ENCODE data around the gene MMP14. TPM values are rescaled to one million over a fixed set of nuclear protein-coding genes. Genes with fewer than 3 reads are reported as not detected.

The MMP14 gene
- total and polyA plus RNA-seq, 2 of the 13 experiments (the other 11 are each of a cell fraction or from before 2014, with no cell fraction given), result 5.2 to 9.8 TPM

- TF ChIP-seq ZNF407 (CRISPR knock-in tag; IDR thresholded peaks at IDR 0.05; ENCODE audit: not compliant biosample characterization), result peak; percentile 97
- peak; percentile 2; the same call in 1 of the 2 replicates for TF ChIP-seq ONECUT2 (CRISPR knock-in tag; IDR thresholded peaks at IDR 0.05)
- TF ChIP-seq ZNF773 (CRISPR knock-in tag; IDR thresholded peaks at IDR 0.05; ENCODE audit: borderline replicate concordance), result peak; percentile 34; the same call in 1 of the 2 replicates
- TF ChIP-seq PHF8 (CRISPR knock-in tag; IDR thresholded peaks at IDR 0.05), result peak; percentile 68
- peak; percentile 78; the same call in 1 of the 2 replicates for TF ChIP-seq RNF2 (conservative IDR thresholded peaks at IDR 0.05; ENCODE audit: low read depth)
- no peak; the same call in none of the 2 replicates for TF ChIP-seq BRF2 (CRISPR knock-in tag; IDR thresholded peaks at IDR 0.05)
- no peak for TF ChIP-seq SUZ12 (IDR thresholded peaks at IDR 0.05; ENCODE audit: low read depth, low read length)
- no peak for TF ChIP-seq RFX5 (IDR thresholded peaks at IDR 0.05; ENCODE audit: low read depth, low read length)
- TF ChIP-seq ZFP41 (CRISPR knock-in tag; IDR thresholded peaks at IDR 0.05; ENCODE audit: borderline replicate concordance), result no peak
- TF ChIP-seq ZNF839 (CRISPR knock-in tag; IDR thresholded peaks at IDR 0.05; ENCODE audit: borderline replicate concordance), result no peak
- no peak for TF ChIP-seq TGIF2 (CRISPR knock-in tag; IDR thresholded peaks at IDR 0.05)
- no peak for TF ChIP-seq FOXA1 (IDR thresholded peaks at IDR 0.05)
- TF ChIP-seq FOXA1 (CRISPR knock-in tag; IDR thresholded peaks at IDR 0.05), result peak; percentile 25; the same call in 1 of the 2 replicates
- peak; percentile 34; the same call in 1 of the 2 replicates for TF ChIP-seq PRDM15 (CRISPR knock-in tag; IDR thresholded peaks at IDR 0.05)
- no peak for TF ChIP-seq ZBTB26 (CRISPR knock-in tag; IDR thresholded peaks at IDR 0.05; ENCODE audit: borderline replicate concordance)
Observed at GRCh38 chr14:22837114-22837749, 847 bp downstream of the MMP14 start (continued).
